HG03066 (cell line): ENCODE data around the gene ZNF471.

Source experiments
- ATAC-seq: cut with Tn5 transposase; IDR thresholded peaks from one replicate; pipeline ENCODE4 v1.9.1; 2021; ENCODE audit warnings: low read depth; ENCODE audit not compliant: unreplicated experiment

ZNF471 gene

GRCh38 chr19:56507446-56508289 is at the start of gene ZNF471:
Gene ZNF471, plus strand, starts transcription at chr19:56507855. Its CDS starts 3,717 bp downstream, at chr19:56511572.
- ATAC-seq = no peak

GRCh38 chr19:56474308-56474707 is 33.3 kb upstream of the ZNF471 start:
- ATAC-seq = no peak

- ATAC-seq = no peak
Observed at GRCh38 chr19:56476093-56476492, 31.6 kb upstream of the ZNF471 start.

- ATAC-seq = no peak
Observed at GRCh38 chr19:56476651-56477428, 30.8 kb upstream of the ZNF471 start, which contains the start of gene ZNF667. Gene ZNF667, minus strand, starts transcription at chr19:56477345. Its CDS starts 14,975 bp downstream, at chr19:56462370.

- no peak for ATAC-seq
Observed at GRCh38 chr19:56477429-56478338, 30.0 kb upstream of the ZNF471 start.

GRCh38 chr19:56491399-56491798 is 16.3 kb upstream of the ZNF471 start:
- ATAC-seq = no peak

- no peak for ATAC-seq
Observed at GRCh38 chr19:56504581-56504980, 3.1 kb upstream of the ZNF471 start.

- no peak for ATAC-seq
Observed at GRCh38 chr19:56508290-56508778, 679 bp downstream of the ZNF471 start.

- ATAC-seq = no peak
Observed at GRCh38 chr19:56525214-56525860, 17.7 kb downstream of the ZNF471 start.

- no peak for ATAC-seq
Observed at GRCh38 chr19:56537442-56537841, 29.8 kb downstream of the ZNF471 start.

GRCh38 chr19:56538254-56538760 is 30.7 kb downstream of the ZNF471 start:
- no peak for ATAC-seq

- ATAC-seq = no peak
Observed at GRCh38 chr19:56538761-56539263, 31.2 kb downstream of the ZNF471 start, which contains the start of gene ZFP28. Gene ZFP28, plus strand, starts transcription at chr19:56538948. Its CDS starts 71 bp downstream, at chr19:56539019.

- no peak for ATAC-seq
Observed at GRCh38 chr19:56543776-56544175, 36.1 kb downstream of the ZNF471 start.

- ATAC-seq = no peak
Observed at GRCh38 chr19:56547535-56547934, 39.9 kb downstream of the ZNF471 start.

- ATAC-seq = no peak
Observed at GRCh38 chr19:56554272-56554869, 46.7 kb downstream of the ZNF471 start.

GRCh38 chr19:56562766-56563165 is 55.1 kb downstream of the ZNF471 start:
- ATAC-seq = no peak

GRCh38 chr19:56566904-56567273 is 59.2 kb downstream of the ZNF471 start:
- peak; percentile 24 for ATAC-seq

- peak; percentile 93 for ATAC-seq
Observed at GRCh38 chr19:56567274-56568120, 59.8 kb downstream of the ZNF471 start, which contains the start of gene ZNF470. Gene ZNF470, plus strand, starts transcription at chr19:56567468. Its CDS starts 2,844 bp downstream, at chr19:56570312.
